Thyroid gland (tissue), 4 donors: ENCODE data around the gene MTAP.

Source experiments
- CTCF ChIP-seq, 6 experiments: fragments of 200-600 bp in 3 of 6; fragments of 450-650 bp in 3 of 6; sonication (generic) in 3 of 6; IDR thresholded peaks; one replicate each; pipeline ENCODE4 v1.5.1; 2016 to 2019; ENCODE audit warnings: antibody characterized with exemption in 6 of 6, mild to moderate bottlenecking in 2 of 6, inconsistent platforms in 1 of 6, moderate library complexity in 1 of 6
- POLR2A ChIP-seq, 2 donors: fragments of 450-650 bp; IDR thresholded peaks; one replicate each; pipeline ENCODE4 v1.6.1; 2017; ENCODE audit warnings: antibody characterized with exemption in 2 of 2, mild to moderate bottlenecking in 2 of 2, moderate library complexity in 1 of 2

- TF ChIP-seq CTCF (IDR thresholded peaks at IDR 0.05) (no peak), POLR2A (IDR thresholded peaks at IDR 0.05) (no peak)
Observed at GRCh38 chr9:21906881-21907280, 104.4 kb downstream of the MTAP start.
